GM20431 (cell line): Measurements from ENCODE around the gene GRM1.

Source experiments
- in situ Hi-C: fragments of 300-500 bp; cut with MseI, MboI; formaldehyde crosslinking; loops from one replicate; pipeline ENCODE4 v1.15.0; 2020; ENCODE audit warnings: low sequenced_read_pairs; ENCODE audit not compliant: unreplicated experiment

GRM1 gene

DNA sequence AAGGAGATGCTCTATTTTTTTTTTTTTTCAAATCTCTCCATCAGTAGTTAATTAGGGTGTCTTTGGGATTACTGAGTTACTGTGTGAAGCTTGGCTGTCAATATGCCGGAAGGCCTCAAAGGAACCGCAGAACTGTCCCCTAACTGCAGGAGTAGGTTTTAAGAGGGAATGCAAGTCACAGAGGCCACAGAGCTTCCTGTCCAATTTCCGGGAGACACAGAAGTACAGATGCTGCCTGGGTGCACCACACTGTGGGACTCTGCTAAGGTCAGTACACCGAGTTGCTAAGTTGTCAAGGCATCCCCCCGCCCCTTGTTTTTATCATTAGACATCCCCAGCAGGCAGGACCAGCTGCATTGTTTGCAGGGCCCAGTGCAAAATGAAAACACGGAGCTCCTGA, 394.6 kb downstream of the GRM1 start:
- in situ Hi-C loops = no loop called here

DNA sequence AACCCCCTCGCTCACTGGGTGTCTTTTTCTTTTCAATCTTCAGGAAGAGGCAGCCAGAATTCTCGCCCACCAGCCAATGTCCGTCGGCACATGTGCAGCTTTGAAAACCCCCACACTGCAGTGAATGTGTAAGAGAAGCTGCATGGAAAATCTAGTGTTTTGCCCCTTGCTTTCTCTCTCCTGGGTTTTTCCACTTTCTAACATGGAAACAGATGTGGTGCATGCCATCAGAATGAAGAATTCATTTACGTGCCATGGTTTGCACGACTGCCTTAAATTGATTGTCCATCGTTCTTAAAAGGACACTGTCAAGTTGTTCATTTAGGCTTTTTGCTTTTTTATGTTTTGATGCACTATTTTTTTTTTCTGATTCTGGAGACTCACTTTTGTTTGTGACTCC, 397.7 kb downstream of the GRM1 start:
- in situ Hi-C loops = no loop called here

DNA sequence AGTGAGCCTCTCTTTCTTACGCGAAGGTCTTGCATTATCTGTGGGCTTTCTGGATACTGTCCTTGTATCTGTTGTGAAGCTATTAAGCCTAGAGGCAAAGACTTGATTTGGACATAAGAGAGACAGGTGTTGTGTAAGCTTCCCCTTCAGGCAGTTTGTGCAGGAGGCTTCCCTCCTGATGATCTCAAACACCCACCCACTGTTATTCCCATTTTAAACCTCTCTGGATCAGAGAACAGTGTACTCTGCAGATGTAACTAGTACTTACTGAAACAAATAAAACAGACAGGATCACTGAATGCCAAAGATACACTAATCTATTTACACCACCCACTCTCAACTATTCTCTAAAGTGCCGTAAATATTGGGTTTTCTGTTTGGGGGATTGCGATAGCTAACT, 401.0 kb downstream of the GRM1 start:
- in situ Hi-C loops = no loop called here

DNA sequence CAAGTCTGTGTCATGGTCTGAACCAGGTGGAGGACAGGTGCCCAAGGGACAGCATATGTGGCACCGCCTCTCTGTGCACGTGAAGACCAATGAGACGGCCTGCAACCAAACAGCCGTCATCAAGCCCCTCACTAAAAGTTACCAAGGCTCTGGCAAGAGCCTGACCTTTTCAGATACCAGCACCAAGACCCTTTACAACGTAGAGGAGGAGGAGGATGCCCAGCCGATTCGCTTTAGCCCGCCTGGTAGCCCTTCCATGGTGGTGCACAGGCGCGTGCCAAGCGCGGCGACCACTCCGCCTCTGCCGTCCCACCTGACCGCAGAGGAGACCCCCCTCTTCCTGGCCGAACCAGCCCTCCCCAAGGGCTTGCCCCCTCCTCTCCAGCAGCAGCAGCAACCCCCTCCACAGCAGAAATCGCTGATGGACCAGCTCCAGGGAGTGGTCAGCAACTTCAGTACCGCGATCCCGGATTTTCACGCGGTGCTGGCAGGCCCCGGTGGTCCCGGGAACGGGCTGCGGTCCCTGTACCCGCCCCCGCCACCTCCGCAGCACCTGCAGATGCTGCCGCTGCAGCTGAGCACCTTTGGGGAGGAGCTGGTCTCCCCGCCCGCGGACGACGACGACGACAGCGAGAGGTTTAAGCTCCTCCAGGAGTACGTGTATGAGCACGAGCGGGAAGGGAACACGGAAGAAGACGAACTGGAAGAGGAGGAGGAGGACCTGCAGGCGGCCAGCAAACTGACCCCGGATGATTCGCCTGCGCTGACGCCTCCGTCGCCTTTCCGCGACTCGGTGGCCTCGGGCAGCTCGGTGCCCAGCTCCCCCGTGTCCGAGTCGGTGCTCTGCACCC, 405.2 kb downstream of the GRM1 start:
- in situ Hi-C loops = no loop called here

DNA sequence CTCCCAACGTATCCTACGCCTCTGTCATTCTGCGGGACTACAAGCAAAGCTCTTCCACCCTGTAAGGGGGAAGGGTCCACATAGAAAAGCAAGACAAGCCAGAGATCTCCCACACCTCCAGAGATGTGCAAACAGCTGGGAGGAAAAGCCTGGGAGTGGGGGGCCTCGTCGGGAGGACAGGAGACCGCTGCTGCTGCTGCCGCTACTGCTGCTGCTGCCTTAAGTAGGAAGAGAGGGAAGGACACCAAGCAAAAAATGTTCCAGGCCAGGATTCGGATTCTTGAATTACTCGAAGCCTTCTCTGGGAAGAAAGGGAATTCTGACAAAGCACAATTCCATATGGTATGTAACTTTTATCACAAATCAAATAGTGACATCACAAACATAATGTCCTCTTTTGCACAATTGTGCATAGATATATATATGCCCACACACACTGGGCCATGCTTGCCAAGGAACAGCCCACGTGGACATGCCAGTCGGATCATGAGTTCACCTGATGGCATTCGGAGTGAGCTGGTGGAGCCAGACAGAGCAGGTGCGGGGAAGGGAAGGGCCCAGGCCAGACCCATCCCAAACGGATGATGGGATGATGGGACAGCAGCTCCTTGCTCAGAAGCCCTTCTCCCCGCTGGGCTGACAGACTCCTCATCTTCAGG, 406.0 kb downstream of the GRM1 start:
- in situ Hi-C loops = no loop called here

DNA sequence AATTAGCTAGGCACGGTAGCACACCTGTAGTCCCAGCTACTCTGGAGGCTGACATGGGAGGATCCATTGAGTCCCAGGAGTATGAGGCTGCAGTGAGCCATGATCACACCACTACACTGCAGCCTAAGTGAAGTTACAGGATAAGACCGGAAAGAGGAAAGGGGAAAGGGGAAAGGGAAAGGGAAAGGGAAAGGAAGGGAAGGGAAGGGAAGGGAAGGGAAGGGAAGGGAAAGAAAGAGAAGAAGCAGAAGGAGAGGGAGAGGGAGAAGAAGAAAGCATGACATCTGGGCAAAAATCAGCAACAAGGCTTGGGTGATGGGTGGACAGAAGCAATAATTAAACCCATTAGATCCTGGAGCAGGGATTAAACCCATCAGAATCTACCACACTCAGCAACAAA, 413.0 kb downstream of the GRM1 start:
- in situ Hi-C loops = no loop called here

DNA sequence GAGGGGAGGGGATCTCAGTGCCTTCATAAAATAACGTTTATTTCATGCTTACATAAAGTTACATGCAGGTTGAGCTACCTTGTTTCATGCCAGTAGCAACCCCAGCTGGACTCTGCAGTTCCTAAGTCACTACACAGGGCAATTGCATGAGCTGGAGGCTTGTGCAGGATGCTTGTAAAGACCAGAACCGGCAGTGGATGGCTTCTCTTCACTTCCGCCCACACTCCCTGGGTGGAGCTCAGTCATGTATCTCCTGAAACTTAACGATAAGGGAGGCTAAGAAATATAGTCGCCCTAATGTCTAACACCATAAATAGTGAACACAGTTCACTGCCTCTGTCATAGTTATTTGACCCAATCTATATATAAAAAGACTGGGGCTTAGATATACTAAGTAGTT, 415.3 kb downstream of the GRM1 start:
- in situ Hi-C loops = no loop called here

DNA sequence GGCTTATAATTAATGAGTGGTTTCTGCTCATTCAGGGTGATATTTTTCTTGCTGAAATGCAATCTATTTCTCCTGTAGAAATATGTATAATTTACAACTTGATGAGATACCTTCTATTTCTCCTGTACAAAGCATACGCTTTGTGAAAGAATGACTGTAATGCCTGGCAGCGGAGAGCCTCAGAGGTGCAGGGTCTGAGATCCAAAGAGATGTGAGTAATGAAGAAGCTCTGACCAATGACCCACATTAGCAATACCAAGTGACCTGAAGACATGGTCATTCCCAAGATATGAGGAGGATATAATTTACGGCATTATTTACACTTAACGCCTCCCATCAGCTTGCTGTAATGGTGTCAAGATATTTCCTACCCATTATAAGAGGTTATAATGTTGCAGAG, 416.4 kb downstream of the GRM1 start:
- in situ Hi-C loops = no loop called here

DNA sequence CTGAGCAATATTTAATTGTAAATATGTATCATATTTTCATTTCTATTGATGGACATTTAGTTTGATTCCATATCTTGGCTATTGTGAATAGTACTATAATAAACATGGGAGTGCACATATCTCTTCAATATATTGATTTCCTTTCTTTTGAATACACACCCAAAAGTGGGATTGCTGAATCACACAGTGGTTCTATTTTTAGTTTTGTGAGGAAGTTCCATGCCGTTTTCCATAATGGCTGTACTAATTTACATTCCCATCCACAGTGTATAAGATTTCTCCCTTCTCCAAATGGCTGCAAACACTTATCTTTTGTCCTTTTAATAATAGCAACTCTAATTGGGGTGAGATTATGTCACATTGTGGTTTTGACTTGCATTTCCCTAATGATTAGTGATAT, 428.0 kb downstream of the GRM1 start:
- in situ Hi-C loops = no loop called here

DNA sequence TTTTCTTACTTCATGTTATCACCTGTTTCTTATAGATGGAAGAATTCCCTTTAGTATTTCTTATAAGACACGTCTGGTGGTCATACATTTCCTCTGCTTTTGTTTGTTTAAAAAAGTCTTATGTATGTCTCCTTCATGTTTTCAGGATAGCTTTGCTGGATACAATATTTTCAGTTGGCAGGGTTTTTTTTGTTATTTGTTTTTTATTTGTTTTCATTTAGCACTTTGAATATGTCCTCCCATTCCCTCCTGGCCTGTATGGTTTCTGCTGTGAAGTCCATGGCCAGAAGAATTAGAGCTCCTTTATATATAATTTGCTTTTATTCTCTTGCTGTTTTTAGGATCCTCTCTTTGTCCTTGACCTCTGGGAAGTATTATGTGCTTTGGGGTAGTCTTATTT, 432.1 kb downstream of the GRM1 start:
- in situ Hi-C loops = no loop called here

DNA sequence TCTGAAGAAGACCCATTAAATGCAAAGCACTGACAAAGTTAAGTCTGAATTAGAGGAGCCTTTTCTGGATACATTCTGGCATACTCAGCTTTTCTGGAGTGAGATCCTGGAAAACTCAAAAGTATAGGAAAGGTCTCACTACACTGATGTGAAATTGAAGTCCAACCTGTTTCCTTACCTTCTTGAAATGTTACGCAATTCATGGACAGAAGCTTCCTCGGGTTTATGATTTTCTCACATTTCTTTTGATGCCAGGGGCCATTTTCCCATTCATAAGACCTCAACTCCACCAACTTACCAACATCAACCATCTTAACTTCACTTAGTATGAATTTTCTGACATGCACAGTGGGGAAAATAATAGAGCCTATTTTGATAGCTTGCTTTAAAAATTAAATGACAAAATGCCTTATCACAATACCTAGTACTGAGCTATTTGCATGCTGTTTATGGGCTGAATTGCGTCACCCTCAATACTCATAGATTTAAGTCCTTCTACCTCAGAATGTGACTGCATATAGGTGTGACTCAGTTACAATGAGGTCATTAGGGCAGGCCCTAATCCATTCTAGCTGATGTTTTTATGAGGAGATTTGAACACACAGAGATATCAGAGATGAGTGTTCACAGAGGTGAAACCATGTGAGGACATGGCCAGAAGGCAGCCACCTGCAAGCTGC, 441.4 kb downstream of the GRM1 start:
- in situ Hi-C loops = no loop called here

DNA sequence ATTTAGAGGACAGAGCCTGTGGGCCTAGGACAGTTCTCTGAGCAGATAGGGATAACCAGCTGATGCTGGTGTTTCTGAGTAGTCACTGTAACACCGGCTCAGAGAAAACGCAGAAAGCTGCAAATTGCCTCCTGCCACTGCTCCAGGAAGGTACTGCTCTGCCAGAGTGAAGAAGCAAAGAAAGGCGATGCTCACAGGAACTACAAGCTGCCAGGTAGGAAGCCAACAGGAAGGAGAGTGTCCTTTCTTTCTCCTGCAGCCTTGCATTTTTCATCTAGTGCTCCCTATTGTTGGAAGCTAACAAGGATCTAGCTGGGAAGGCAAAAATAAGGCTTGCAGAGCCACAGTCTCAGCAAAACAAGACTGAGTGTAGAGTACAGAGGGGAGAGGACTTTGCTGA, 444.1 kb downstream of the GRM1 start:
- in situ Hi-C loops = no loop called here

DNA sequence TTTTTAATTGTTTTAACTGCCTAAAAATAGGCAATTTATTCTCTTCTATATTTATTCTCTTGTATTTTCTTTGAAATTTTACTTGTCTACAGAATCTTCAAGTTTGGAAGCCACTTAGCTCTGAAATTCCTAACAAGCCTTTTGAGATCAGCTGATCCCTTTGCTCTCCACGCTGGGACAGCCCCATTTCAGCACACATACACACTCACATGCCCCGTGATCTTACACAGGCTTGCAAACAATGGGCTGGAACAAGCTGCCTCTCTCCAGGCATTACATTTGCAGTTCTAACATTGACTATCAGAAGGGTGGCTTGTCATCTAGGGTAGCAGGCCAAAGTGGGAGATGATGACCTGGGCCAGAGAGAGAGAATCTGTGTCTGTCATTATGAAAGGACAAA, 452.7 kb downstream of the GRM1 start:
- in situ Hi-C loops = no loop called here

DNA sequence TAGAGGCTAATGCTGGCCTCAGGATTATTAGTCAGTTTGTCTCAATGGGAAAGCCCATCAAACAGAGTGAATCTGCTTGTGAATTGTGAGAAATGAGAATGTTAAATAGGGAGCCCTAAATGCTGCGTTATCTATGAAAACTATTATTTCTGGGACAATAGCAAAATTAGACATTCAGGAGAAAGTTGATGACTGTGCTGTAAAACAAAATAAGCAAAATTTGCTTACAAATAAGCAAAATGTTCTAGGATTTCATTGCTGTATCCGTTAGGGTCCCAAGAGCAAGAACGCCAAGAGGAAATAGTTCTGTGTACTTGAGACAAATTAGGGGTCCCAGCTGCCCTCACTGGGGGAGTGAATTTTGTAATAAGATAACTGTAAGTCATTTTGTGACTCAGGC, 455.5 kb downstream of the GRM1 start:
- in situ Hi-C loops = no loop called here
